SU-DHL-6 (cell line): ENCODE results near the gene CDKN1A.

Experiments used
- H2AFZ ChIP-seq: fragments of 200-600 bp; sonication (generic); 2 replicates; pipeline ENCODE4 v1.6.1; 2014; ENCODE audit warnings: low read depth, mild to moderate bottlenecking, moderate library complexity, mixed read lengths, antibody characterized with exemption, low read length; ENCODE audit not compliant: severe bottlenecking
- H3F3A ChIP-seq: fragments of 200-600 bp; shearing (Covaris generic); 2 replicates; pipeline ENCODE4 v1.6.0; 2016; ENCODE audit warnings: antibody characterized with exemption, mild to moderate bottlenecking; ENCODE audit not compliant: insufficient read depth
- H3K27ac ChIP-seq: fragments of 200-600 bp; sonication (generic); 2 replicates; pipeline ENCODE4 v1.5.1; 2016; ENCODE audit warnings: low read depth, mild to moderate bottlenecking, low read length, moderate library complexity, mixed read lengths
- H3K27me3 ChIP-seq: fragments of 200-600 bp; sonication (generic), shearing (Covaris generic); 2 replicates; pipeline ENCODE4 v1.6.0; 2014; ENCODE audit warnings: mild to moderate bottlenecking, low read length
- H3K36me3 ChIP-seq: fragments of 200-600 bp; sonication (generic); 2 replicates; pipeline ENCODE4 v1.6.1; 2014; ENCODE audit warnings: mild to moderate bottlenecking, low read length, mixed read lengths
- H3K4me2 ChIP-seq: fragments of 300-600, 200-600 bp; shearing (Covaris generic), sonication (generic); 2 replicates; pipeline ENCODE4 v1.6.0; 2014; ENCODE audit warnings: low read length, low read depth, mild to moderate bottlenecking; ENCODE audit not compliant: poor library complexity, severe bottlenecking
- H3K4me3 ChIP-seq: fragments of 200-600 bp; sonication (generic); 2 replicates; pipeline ENCODE4 v1.5.1; 2014; ENCODE audit warnings: antibody characterized with exemption, low read length, mild to moderate bottlenecking, mixed read lengths; ENCODE audit not compliant: insufficient read depth, poor library complexity, severe bottlenecking
- H3K79me2 ChIP-seq: fragments of 200-600 bp; sonication (generic); 2 replicates; pipeline ENCODE4 v1.6.1; 2014; ENCODE audit warnings: mild to moderate bottlenecking, low read length, moderate library complexity; ENCODE audit not compliant: insufficient read depth
- H3K9ac ChIP-seq: fragments of 200-600 bp; sonication (generic); 2 replicates; pipeline ENCODE4 v1.7.0; 2014; ENCODE audit warnings: mild to moderate bottlenecking, low read length
- H3K9me2 ChIP-seq: fragments of 200-600 bp; sonication (generic); replicated peaks from 2 replicates; pipeline ENCODE4 v1.6.1; 2014; ENCODE audit warnings: low read length; ENCODE audit not compliant: insufficient read depth
- H3K9me3 ChIP-seq: fragments of 200-600 bp; sonication (generic); 2 replicates; pipeline ENCODE4 v1.6.1; 2014; ENCODE audit warnings: low read length, mixed read lengths; ENCODE audit not compliant: insufficient read depth
- H4K20me1 ChIP-seq: fragments of 200-600 bp; sonication (generic); 2 replicates; pipeline ENCODE4 v1.6.1; 2014; ENCODE audit warnings: low read depth, mild to moderate bottlenecking, antibody characterized with exemption, low read length, moderate library complexity, mixed read lengths
- EZH2phosphoT487 ChIP-seq: fragments of 200-600 bp; sonication (generic), shearing (Covaris generic); conservative IDR thresholded peaks from 2 replicates; pipeline ENCODE4 v1.6.1; 2018; ENCODE audit warnings: mild to moderate bottlenecking, antibody characterized with exemption, low read length, moderate library complexity, mixed read lengths
- TF ChIP-seq, protein P1 (sequence below): fragments of 200-600 bp; sonication (generic); IDR thresholded peaks from one replicate; pipeline ENCODE4 v1.5.1; 2017; ENCODE audit warnings: antibody characterized with exemption, mild to moderate bottlenecking, low read length, moderate library complexity; ENCODE audit not compliant: insufficient read depth, poor library complexity, severe bottlenecking

Gene CDKN1A

GRCh38 chr6:36734486-36735060, 56.1 kb downstream of the CDKN1A start:
- Histone ChIP-seq H4K20me1 (no peaks in the 10 kb centered on the region), H2AFZ (no peak overlapping the region), H3F3A (no peaks in the 10 kb centered on the region), H3K9ac (no peak overlapping the region), H3K9me2 (no peaks in the 10 kb centered on the region), H3K9me3 (no peaks in the 10 kb centered on the region), H3K27me3 (no peaks in the 10 kb centered on the region), H3K27ac (no peak overlapping the region), H3K36me3 (no peaks in the 10 kb centered on the region), H3K4me2 (no peak overlapping the region), H3K4me3 (no peak overlapping the region), H3K79me2 (no peaks in the 10 kb centered on the region)
- no peak for TF ChIP-seq EZH2phosphoT487
- TF ChIP-seq, protein P1, sequence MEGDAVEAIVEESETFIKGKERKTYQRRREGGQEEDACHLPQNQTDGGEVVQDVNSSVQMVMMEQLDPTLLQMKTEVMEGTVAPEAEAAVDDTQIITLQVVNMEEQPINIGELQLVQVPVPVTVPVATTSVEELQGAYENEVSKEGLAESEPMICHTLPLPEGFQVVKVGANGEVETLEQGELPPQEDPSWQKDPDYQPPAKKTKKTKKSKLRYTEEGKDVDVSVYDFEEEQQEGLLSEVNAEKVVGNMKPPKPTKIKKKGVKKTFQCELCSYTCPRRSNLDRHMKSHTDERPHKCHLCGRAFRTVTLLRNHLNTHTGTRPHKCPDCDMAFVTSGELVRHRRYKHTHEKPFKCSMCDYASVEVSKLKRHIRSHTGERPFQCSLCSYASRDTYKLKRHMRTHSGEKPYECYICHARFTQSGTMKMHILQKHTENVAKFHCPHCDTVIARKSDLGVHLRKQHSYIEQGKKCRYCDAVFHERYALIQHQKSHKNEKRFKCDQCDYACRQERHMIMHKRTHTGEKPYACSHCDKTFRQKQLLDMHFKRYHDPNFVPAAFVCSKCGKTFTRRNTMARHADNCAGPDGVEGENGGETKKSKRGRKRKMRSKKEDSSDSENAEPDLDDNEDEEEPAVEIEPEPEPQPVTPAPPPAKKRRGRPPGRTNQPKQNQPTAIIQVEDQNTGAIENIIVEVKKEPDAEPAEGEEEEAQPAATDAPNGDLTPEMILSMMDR: no peak

DNA sequence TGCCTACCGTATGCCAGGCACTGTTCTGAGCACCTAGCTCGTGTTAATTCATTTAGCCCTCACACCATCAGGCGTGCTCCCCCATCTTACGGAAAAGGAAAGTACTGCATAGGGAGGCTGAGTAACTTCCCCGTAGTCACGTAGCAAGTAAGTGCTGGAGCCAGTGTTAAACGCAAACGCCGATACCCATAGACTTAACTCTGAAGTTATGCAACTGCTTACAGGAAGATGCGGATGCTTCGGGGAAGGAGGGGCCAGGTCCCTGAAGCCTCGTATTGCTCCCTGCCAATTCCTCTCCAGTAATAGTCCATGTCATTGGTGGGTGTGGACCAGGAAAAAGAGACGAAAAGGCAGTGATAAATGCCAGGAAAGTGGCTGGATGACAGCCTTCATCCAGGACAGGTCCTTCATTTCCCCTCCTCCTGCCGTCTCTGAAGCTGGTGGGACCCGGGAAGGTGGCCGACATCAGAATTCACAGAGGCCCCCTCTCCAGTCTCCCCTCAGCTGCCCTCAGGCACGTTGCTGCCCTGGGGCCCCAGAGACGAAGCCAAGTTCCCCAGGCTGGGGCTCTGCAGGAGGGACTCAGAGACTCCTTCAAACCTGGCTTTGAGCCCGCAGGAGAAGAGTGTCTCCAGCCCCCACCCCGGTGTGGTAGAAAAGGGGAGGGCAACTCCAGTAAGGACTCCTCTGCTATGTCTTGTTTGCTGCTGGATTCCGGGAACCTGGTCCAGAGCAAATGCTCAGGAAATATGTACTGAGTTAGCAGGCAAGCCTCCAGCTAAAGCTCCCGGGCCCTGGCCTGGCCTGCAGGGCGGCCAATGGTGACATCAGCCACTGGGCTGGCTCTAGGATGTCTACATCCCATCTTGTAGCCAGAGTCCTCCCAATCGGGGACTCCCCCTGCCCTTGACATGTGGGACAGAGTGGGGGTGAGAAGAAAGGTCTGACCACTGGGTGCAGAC, 56.9 kb downstream of the CDKN1A start:
- Histone ChIP-seq H3K27me3 (no peaks in the 10 kb centered on the region), H3K79me2 (no peaks in the 10 kb centered on the region), H3K27ac (no peak overlapping the region), H3K9ac (no peak overlapping the region), H2AFZ (no peak overlapping the region), H3K9me2 (no peaks in the 10 kb centered on the region), H3K36me3 (no peaks in the 10 kb centered on the region), H3F3A (no peaks in the 10 kb centered on the region), H3K4me3 (no peak overlapping the region), H4K20me1 (no peaks in the 10 kb centered on the region), H3K4me2 (no peak overlapping the region), H3K9me3 (no peaks in the 10 kb centered on the region)
- no peak for TF ChIP-seq EZH2phosphoT487
- TF ChIP-seq, protein P1: no peak
